Loucy (cell line): Measurements from ENCODE around the gene KLHL8.

Experiments used
- H2AFZ ChIP-seq: fragments of 200-600 bp; sonication (generic); 2 replicates; pipeline ENCODE4 v1.6.0; 2016; ENCODE audit warnings: antibody characterized with exemption, mild to moderate bottlenecking, low read length, moderate library complexity
- H3F3A ChIP-seq: fragments of 200-600 bp; 2 replicates; pipeline ENCODE4 v1.6.0; 2016; ENCODE audit warnings: antibody characterized with exemption, low read depth, mild to moderate bottlenecking
- H3K27me3 ChIP-seq: fragments of 200-600 bp; sonication (generic); 2 replicates; pipeline ENCODE4 v1.6.1; 2014; ENCODE audit warnings: low read length, mild to moderate bottlenecking; ENCODE audit not compliant: insufficient read depth, poor library complexity, severe bottlenecking
- H3K36me3 ChIP-seq: fragments of 200-600 bp; sonication (generic); 2 replicates; pipeline ENCODE4 v1.6.1; 2016; ENCODE audit warnings: low read length; ENCODE audit not compliant: insufficient read depth
- H3K4me1 ChIP-seq: fragments of 200-600 bp; sonication (generic); 2 replicates; pipeline ENCODE4 v1.5.1; 2014; ENCODE audit warnings: low read length, mild to moderate bottlenecking; ENCODE audit not compliant: insufficient read depth, poor library complexity, severe bottlenecking
- H3K4me2 ChIP-seq: fragments of 200-600 bp; sonication (generic); 2 replicates; pipeline ENCODE4 v1.6.0; 2014; ENCODE audit warnings: antibody characterized with exemption, low read length, low read depth, mild to moderate bottlenecking; ENCODE audit not compliant: poor library complexity, severe bottlenecking
- H3K4me3 ChIP-seq: fragments of 200-600 bp; sonication (generic); 2 replicates; pipeline ENCODE4 v1.5.1; 2014; ENCODE audit warnings: low read length, mild to moderate bottlenecking, mixed read lengths; ENCODE audit not compliant: poor library complexity, severe bottlenecking
- H3K79me2 ChIP-seq: fragments of 200-600 bp; sonication (generic); 2 replicates; pipeline ENCODE4 v1.6.1; 2014; ENCODE audit warnings: low read length; ENCODE audit not compliant: insufficient read depth
- H3K9ac ChIP-seq: fragments of 200-600 bp; sonication (generic); 2 replicates; pipeline ENCODE4 v1.6.0; 2014; ENCODE audit warnings: mild to moderate bottlenecking, low read depth, low read length, moderate library complexity; ENCODE audit not compliant: poor library complexity, severe bottlenecking
- H3K9me2 ChIP-seq: fragments of 200-600 bp; sonication (generic); replicated peaks from 2 replicates; pipeline ENCODE4 v1.6.1; 2016; ENCODE audit warnings: low read depth, low read length, mixed read lengths
- H3K9me3 ChIP-seq: fragments of 200-600 bp; sonication (generic); 2 replicates; pipeline ENCODE4 v1.6.1; 2014; ENCODE audit warnings: mild to moderate bottlenecking, antibody characterized with exemption, low read length, low read depth; ENCODE audit not compliant: insufficient read depth
- H4K20me1 ChIP-seq: fragments of 200-600 bp; sonication (generic); 2 replicates; pipeline ENCODE4 v1.6.0; 2014; ENCODE audit warnings: antibody characterized with exemption, low read length, mild to moderate bottlenecking; ENCODE audit not compliant: insufficient read depth, poor library complexity, severe bottlenecking
- EZH2phosphoT487 ChIP-seq: fragments of 200-600 bp; IDR thresholded peaks from 2 replicates; pipeline ENCODE4 v1.6.1; 2018; ENCODE audit warnings: antibody characterized with exemption, mild to moderate bottlenecking, moderate library complexity, borderline replicate concordance
- TF ChIP-seq, protein P1 (sequence below): fragments of 200-600 bp; sonication (generic); conservative IDR thresholded peaks from 2 replicates; pipeline ENCODE4 v1.5.1; 2014; ENCODE audit warnings: mild to moderate bottlenecking, antibody characterized with exemption, low read length

The KLHL8 gene

DNA sequence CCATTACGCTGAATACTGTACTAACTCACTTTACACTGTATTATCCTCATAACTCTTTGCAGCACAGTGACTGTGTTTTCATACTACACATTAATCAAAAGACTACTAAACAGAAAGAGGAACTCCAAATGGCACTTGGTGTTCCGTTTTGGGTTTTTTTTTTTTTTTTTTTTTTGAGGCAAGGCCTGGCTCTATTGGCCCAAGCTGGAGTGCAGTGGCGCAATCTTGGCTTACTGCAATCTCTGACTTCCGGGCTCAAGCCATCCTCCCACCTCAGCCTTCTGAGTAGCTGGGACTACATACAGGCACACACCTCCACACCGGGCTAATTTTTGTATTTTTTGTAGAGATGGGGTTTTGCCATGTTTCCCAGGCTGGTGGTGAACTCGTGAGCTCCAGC lies 10.7 kb downstream of the KLHL8 start:
- H3K4me3 ChIP-seq: no peak overlapping the region
- no peak overlapping the region for H3K9ac ChIP-seq
- no peaks in the 10 kb centered on the region for H3K9me2 ChIP-seq
- H3K4me2 ChIP-seq: no peak overlapping the region
- H2AFZ ChIP-seq: no peak overlapping the region
- H3K9me3 ChIP-seq: no peaks in the 10 kb centered on the region
- no peaks in the 10 kb centered on the region for H3K27me3 ChIP-seq
- H3K79me2 ChIP-seq: peaks cover 90% of the 10 kb centered on the region
- H4K20me1 ChIP-seq: peaks cover 31% of the 10 kb centered on the region
- TF ChIP-seq, protein P1, sequence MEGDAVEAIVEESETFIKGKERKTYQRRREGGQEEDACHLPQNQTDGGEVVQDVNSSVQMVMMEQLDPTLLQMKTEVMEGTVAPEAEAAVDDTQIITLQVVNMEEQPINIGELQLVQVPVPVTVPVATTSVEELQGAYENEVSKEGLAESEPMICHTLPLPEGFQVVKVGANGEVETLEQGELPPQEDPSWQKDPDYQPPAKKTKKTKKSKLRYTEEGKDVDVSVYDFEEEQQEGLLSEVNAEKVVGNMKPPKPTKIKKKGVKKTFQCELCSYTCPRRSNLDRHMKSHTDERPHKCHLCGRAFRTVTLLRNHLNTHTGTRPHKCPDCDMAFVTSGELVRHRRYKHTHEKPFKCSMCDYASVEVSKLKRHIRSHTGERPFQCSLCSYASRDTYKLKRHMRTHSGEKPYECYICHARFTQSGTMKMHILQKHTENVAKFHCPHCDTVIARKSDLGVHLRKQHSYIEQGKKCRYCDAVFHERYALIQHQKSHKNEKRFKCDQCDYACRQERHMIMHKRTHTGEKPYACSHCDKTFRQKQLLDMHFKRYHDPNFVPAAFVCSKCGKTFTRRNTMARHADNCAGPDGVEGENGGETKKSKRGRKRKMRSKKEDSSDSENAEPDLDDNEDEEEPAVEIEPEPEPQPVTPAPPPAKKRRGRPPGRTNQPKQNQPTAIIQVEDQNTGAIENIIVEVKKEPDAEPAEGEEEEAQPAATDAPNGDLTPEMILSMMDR: no peak
- no peak for TF ChIP-seq EZH2phosphoT487
- H3K36me3 ChIP-seq: peaks cover 9% of the 10 kb centered on the region; the same call in 1 of the 2 replicates
- no peaks in the 10 kb centered on the region for H3F3A ChIP-seq
- H3K4me1 ChIP-seq: no peaks in the 10 kb centered on the region

DNA sequence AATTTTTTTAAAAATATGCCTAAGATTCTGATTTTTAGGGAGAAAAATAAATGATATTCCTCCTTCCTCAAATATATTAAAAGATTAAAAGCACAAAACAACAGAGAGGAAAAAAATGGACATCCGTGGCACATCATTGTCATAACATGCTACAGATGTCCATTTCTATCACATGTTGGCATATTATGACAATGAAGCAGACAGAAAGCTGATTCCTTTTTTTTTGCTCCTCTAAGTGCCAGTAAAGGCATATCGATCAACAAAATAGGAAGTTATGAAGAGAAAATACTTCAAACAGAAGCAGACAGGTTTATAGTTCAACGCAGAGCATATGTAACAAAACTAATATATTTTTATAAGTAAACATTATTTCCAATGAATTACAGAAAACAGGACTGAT lies 11.2 kb downstream of the KLHL8 start:
- Histone ChIP-seq H3K9me2 (no peaks in the 10 kb centered on the region), H3K36me3 (peaks cover 9% of the 10 kb centered on the region; the same call in 1 of the 2 replicates), H3K4me1 (no peaks in the 10 kb centered on the region), H3K9me3 (no peaks in the 10 kb centered on the region), H3K27me3 (no peaks in the 10 kb centered on the region), H3K4me2 (no peak overlapping the region), H3F3A (no peaks in the 10 kb centered on the region), H4K20me1 (peaks cover 27% of the 10 kb centered on the region), H3K9ac (no peak overlapping the region), H3K4me3 (no peak overlapping the region), H2AFZ (no peak overlapping the region), H3K79me2 (peaks cover 92% of the 10 kb centered on the region)
- TF ChIP-seq EZH2phosphoT487: no peak

DNA sequence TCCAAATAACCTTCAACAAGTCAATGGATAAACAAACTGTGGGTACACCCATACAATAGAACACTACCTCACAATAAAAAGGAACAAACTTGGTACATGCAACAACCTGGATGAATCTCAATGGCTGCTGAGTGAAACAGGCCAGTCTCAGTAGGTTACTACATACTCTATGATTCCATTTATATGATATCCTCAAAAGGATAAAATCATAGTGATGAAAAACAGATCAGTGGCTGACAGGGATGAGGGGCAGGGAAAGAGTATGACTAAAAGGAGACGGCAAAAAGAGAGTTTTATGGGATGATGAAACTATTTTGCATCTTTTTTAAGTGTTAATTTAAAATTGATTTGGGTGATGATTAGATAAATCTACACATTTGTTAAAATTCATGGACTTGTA lies 15.9 kb downstream of the KLHL8 start:
- Histone ChIP-seq H3K9me2 (no peaks in the 10 kb centered on the region), H2AFZ (no peak overlapping the region), H3K27me3 (no peaks in the 10 kb centered on the region), H3F3A (no peaks in the 10 kb centered on the region), H4K20me1 (peaks cover 11% of the 10 kb centered on the region), H3K79me2 (peaks cover 87% of the 10 kb centered on the region), H3K36me3 (peaks cover 9% of the 10 kb centered on the region; the same call in 1 of the 2 replicates), H3K4me3 (no peak overlapping the region), H3K9ac (no peak overlapping the region), H3K4me2 (no peak overlapping the region), H3K4me1 (no peaks in the 10 kb centered on the region), H3K9me3 (0 out of 2 replicates have a peak, but pooled peaks cover 4% of the 10 kb centered on the region)
- TF ChIP-seq EZH2phosphoT487: no peak
- TF ChIP-seq, protein P1: no peak

DNA sequence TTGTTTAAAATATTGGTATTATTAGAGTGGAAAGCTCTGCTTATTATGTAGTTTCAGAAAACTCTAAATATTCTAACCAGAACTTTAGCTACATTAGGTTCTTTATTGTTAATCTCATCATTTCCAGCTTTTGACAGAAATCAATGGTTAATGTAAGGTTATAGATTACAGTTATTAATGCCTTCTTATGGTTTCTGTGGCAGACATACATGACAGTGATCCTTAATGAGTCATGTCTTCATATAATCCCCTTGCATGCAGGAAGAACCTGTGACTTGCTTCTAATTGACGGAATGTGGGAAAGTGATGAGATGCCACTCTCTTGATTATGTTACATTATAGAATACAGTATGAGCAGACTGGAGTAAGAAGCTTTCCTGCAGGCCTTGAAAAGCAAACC lies 23.5 kb downstream of the KLHL8 start:
- H3F3A ChIP-seq: no peaks in the 10 kb centered on the region
- no peak overlapping the region for H3K9ac ChIP-seq
- no peaks in the 10 kb centered on the region for H3K27me3 ChIP-seq
- H3K4me1 ChIP-seq: peaks cover 5% of the 10 kb centered on the region
- H3K79me2 ChIP-seq: peaks cover 70% of the 10 kb centered on the region
- H4K20me1 ChIP-seq: peaks cover 16% of the 10 kb centered on the region
- no peak overlapping the region for H2AFZ ChIP-seq
- no peak overlapping the region for H3K4me2 ChIP-seq
- TF ChIP-seq EZH2phosphoT487: no peak
- TF ChIP-seq, protein P1: no peak
- H3K36me3 ChIP-seq: peaks cover 3% of the 10 kb centered on the region; the same call in 1 of the 2 replicates
- no peaks in the 10 kb centered on the region for H3K9me3 ChIP-seq
- no peak overlapping the region for H3K4me3 ChIP-seq
- no peaks in the 10 kb centered on the region for H3K9me2 ChIP-seq
